SK-N-SH (cell line): ENCODE results near the gene NODAL.

ENCODE experiments used
- CTCF ChIP-seq: fragments of 200-600 bp; sonication (generic); IDR thresholded peaks from 2 replicates; pipeline ENCODE4 v1.6.1; 2017; ENCODE audit warnings: antibody characterized with exemption, mild to moderate bottlenecking, moderate library complexity
- EZH2phosphoT487 ChIP-seq: fragments of 200-600 bp; sonication (generic); IDR thresholded peaks from 2 replicates; pipeline ENCODE4 v1.6.1; 2017; ENCODE audit warnings: low read depth, mixed run types, mild to moderate bottlenecking, antibody characterized with exemption, moderate library complexity, borderline replicate concordance
- GABPA ChIP-seq: IDR thresholded peaks from 2 replicates; pipeline ENCODE4 v1.4.0; 2012; ENCODE audit warnings: low read depth, mild to moderate bottlenecking
- POLR2AphosphoS5 ChIP-seq: IDR thresholded peaks from 2 replicates; pipeline ENCODE4 v1.6.1; 2012; ENCODE audit warnings: low read depth, low read length
- TF ChIP-seq, protein P1 (sequence below): fragments of 150-350 bp; IDR thresholded peaks from 2 replicates; pipeline ENCODE4 v1.6.1; 2017; ENCODE audit warnings: antibody characterized with exemption, low read length, low read depth, borderline replicate concordance

- TF ChIP-seq CTCF (no peak), POLR2AphosphoS5 (no peak), GABPA (no peak), EZH2phosphoT487 (no peak)
- TF ChIP-seq, protein P1, sequence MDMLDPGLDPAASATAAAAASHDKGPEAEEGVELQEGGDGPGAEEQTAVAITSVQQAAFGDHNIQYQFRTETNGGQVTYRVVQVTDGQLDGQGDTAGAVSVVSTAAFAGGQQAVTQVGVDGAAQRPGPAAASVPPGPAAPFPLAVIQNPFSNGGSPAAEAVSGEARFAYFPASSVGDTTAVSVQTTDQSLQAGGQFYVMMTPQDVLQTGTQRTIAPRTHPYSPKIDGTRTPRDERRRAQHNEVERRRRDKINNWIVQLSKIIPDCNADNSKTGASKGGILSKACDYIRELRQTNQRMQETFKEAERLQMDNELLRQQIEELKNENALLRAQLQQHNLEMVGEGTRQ, result no peak
These were observed 22.8 kb downstream of the NODAL start for GRCh38 chr10:70418713-70419112.
